Islet of Langerhans (tissue), 1 donor: ENCODE results near the gene KHDRBS2.

Experiments
- FAIRE-seq: peaks from one replicate; lab custom pipeline; 2011; peaks lifted over from hg19 to GRCh38; lab: Jason Lieb, UNC

KHDRBS2 gene

DNA sequence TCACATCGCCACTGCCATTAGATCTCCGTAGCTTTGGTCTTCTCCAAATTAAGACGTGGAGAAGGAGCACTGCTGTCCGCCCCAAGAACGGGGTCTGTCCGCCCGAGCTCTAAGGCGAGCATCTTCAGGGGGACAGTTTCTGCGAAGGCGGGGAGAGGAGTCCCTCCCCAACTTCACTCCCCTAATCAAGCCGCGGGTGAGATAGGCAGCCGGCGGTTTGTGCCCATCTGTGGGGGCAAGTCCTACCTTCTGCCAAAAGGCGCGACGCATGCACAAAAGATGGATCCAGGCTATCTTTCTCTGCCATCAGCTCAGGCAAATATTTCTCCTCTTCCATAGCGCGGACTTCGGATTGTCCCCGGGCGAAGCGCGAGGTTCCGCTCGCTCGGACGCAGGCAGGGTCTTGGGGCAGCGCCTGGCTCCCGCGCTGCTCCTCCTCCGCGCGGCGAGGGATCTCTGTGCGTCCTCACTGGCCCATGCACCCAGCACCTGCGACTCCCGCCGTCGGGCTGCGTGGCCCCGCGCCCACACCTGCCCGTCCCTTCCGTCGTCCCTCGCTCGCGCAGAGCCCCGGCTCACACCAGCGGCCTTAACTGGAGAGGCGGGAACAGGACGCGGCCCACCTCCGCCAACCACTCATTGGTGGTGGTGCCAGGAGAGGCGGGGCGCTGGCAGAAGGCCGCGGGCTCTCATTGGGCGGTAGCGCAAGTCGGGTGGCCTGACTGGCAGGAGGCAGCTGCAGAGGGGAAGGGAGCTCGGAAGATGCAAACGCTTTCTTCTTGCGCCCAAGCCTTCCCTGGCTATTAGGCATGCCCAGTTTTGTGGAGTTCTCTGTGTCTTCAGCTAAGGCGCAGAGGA lies at the start of gene KHDRBS2:
TSS of gene KHDRBS2 (minus strand) at position 614 of the 858 bp plus-strand sequence.
- no peak for FAIRE-seq

DNA sequence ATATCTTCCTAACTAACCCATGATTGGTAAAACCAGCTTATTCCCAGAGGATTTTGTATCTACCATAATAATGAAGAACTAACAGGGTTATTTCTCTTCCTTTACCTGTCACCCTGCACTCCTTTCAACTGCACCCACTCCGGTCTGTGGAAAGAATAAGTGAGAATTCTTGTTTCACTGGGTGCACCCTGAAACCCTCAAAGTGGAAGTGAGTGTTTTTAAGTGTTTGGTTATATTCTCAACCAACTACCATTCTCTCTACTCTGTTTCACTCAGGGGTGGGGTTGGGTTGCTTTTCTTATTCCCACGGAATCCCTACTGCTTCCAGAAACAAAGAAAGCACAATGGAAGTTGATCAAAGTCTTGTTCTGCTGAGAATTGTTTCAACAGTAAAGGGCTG lies 42.6 kb upstream of the KHDRBS2 start:
- no peak for FAIRE-seq

DNA sequence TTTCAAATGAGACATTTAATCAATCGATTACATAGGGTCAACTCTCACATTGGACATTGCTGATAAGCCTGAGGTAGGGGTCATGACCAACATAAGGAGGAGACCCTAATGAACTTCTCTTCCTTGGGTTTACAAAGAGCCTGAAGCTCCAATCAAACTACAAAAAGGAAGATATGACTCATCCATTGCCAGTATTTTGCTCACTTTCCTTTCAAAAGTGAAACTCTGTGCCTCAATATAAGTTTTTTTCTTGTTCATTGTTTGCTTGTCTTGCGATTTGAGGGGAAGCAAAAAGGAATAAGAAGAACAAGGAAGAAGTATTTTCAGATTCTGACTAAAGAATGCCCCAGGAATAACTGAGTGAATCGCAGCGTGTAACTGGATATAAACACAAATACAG lies 38.8 kb upstream of the KHDRBS2 start:
- FAIRE-seq, result no peak

DNA sequence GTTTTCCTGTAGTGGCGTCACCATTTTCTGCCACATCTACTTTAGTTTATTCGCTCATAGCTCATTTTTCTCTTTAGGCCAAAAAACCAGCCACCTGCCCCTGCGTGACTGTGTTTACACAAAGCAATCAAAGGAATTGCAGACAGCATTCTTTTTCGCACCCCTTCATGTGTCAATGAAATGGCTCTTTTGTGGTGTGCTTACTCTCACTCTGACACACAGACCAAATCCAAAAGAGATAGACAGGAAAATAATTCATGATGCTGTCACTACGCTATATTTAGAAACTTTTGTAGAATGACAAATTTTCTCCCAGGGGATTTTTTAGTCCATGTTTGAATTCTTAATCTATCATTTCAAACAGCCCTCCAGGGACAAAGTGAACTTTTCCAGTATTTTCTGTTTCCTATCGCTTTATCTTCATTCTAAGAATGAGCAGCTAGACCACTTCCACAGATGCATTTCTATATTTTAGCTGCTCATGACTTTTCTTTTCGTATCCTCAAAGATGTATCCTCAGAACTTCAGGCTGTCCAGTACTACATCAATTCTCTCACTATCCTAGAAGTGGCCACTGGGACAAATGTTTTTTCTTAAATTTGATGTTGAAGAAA lies 37.9 kb upstream of the KHDRBS2 start:
- FAIRE-seq, result no peak

DNA sequence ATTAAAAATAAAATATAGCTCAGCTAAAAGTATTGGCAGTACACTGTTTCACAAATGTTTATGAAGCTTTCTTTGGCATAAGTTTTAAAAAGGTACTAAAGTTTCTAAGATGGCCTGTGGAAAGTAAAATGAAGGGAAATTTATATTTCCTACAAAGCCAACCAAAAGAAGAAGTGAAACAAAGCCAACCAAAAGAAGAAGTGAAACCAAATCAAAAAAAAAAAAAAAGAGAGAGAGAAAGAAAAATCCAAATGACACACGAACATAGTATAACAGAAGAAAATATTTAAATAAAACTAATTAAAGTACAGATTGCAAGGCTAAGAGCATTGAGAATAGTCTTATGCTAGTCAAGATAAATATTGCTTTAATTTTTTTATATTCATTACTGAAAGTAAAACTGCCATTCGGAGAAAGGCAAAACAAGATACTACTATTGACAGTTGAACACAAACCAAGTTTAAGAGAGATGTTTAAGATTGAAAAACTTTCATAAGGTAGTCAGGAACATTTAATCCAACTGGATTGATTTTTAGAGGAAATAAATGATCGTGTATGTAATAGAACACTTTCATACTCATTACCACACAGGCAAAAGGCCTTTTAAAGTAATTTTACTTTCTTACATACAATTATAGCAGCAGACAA lies 12.8 kb upstream of the KHDRBS2 start:
- FAIRE-seq, result no peak

DNA sequence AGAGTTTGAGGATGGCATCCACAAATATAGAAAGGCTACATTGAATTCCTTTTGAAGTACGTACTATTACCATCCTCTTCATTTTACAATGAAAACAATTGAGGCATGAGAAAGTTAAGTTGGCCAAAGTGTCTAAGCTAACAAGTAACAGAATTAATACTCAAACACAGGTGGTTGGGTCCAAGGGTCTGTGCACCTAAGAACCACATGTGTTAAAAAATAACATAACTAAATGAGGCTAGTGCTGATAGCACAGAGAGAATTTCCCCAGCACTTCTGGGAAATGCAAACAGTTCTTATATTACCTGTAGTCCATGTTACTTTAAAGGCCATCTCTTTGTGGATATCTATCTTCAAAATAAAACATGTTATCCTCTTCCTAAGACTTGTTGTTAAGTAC lies 10.5 kb upstream of the KHDRBS2 start:
- no peak for FAIRE-seq

DNA sequence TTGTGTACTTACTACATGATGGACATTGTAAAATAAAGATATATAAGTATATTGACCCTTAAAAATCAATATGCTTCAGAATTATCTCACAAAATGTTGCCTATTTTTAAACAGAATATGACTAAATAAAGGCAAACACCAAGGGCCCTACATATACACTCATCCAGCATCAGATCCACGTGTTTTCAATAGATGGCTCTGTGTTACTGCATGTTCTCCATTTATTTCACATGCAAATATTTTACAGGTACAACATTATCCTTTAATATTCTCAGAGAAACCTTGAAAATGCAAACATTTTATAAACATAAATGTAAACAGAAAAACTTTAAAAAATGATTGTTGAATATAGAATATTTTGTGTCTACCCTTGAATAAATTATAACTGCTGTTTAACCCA lies 2.9 kb upstream of the KHDRBS2 start:
- FAIRE-seq, result no peak

DNA sequence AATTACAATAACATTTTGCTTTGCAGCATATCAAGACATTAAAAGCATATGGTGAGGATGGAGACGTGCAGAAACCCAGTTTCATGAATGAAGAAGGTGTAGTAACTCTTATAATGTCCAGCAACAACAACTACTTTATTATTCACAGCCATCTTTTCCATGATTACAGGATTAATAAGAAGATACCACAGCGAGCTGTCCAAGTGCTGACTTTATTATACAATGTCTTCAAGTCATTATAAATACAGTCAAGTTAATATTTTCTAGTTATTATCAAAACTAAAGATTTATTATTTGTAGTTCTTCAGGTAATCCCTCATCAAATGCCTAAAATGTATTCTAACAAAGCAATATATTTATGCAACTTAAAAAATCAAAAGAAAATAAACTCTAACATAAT lies 2.5 kb upstream of the KHDRBS2 start:
- peak; percentile 30 for FAIRE-seq

DNA sequence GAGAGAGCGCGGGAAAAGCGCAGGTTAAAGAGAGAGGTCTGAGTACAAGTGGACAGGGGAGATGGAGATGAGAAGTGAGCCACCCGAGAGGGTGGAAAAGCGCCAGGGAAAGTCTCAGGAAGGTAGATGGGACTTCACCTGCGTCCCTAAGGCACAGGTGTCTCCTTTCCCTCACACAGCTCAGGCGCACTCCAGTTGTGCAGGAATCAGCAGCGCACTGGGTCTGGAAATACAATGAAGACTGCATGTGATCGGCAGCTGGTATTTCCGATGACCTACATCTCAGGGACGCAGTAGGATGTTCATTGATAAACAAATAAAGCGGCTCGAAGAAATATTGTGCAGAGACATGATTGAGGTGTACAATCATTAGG lies 432 bp upstream of the KHDRBS2 start:
- FAIRE-seq, result no peak

DNA sequence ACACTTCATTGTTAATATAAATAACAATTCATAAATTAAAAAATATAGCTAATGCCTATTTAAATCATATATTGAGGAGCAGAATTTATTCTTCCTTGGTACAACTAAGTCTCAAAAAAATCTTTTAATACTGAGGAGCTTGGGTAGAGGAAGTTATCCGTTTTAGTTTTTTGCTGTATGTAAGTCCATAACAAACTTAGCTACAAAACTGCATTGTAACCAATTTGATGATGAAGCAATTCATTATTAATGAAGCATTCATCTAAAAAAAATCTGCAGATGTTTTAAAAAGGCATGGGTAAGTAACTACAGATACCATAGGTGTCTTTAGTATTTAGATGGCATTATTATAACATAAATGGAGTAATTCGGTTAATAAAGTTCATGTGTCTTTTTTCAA lies 1.3 kb downstream of the KHDRBS2 start:
- no peak for FAIRE-seq

DNA sequence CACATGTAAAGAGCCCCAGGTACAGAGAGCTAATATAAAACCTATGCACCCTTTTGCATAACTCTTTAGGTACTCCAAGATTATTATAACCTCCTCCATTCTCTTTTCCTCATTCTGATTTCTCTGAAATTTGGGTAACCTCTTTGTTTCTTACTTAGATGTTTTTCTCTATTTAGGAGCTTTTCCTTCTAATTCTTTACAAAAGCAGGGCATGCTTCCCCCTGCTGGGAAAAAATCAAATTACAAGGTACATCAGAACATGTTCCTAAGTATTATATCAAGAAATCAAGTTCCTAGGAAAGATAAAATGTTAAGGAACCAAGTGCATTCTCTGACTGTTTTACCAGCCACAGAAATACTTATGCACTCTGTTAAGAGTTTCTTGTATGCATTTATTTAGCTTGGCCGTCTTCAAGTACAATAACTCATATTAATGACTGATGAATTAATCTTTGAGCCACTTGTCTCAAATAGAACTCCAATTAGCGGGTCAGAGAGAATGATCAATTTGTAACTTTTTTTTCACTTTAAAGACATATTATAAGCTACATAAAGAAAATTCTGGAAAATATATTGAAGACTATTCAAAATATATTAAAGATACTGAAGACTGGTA lies 2.1 kb downstream of the KHDRBS2 start:
- peak; percentile 96 for FAIRE-seq

DNA sequence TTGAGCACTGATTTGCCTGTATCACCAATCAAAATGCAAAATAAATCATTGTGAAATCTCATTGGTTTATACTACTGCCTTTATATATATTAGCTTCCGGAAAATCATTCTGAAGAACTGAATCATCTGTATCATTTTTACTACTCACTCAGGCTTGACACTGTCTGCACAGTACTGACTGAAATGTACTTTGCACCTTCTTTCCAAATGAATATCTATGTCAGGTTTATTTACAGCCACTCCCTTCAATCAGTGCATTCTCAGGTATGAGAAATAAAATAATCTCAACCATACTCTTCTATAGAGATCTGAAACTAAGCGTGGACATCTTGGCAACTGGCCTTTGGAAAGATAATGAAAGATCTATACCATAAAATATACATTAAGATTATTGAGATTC lies 2.7 kb downstream of the KHDRBS2 start:
- FAIRE-seq, result no peak

DNA sequence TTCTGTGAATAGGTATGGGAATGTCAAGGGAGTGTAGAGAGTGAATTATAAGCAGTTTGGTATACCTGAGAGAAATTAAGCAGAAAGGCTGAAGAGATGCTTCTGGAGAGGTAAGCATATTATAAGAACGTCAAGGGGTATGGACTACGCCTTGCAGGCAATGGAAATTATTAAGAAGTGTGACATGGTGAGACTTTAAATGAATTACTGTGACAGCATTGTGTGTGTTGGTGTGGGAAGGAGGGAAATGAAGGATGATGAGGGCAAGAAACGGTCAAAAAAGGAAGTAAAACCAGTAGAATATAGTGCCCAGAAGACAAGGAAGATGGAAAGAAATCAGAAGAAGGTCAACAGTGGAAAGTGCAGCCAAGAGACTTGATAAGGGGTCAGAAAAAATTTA lies 5.9 kb downstream of the KHDRBS2 start:
- no peak for FAIRE-seq

DNA sequence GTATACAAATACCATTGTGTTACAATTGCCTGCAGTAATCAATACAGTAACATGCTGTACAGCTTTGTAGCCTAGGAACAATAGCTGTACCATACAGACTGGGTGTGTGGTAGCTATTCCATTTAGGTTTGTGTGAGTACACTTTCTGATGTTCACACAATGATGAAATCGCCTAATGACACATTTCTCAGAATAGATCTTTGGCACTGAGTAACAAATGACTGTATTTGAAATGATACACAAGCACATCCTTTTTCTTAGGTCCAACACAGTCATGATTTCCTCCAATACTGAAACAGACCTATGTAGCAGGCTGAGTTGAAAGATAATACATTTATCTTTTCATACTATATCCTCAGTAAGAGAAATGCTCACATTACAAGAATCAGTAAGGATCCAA lies 13.9 kb downstream of the KHDRBS2 start:
- FAIRE-seq, result no peak

DNA sequence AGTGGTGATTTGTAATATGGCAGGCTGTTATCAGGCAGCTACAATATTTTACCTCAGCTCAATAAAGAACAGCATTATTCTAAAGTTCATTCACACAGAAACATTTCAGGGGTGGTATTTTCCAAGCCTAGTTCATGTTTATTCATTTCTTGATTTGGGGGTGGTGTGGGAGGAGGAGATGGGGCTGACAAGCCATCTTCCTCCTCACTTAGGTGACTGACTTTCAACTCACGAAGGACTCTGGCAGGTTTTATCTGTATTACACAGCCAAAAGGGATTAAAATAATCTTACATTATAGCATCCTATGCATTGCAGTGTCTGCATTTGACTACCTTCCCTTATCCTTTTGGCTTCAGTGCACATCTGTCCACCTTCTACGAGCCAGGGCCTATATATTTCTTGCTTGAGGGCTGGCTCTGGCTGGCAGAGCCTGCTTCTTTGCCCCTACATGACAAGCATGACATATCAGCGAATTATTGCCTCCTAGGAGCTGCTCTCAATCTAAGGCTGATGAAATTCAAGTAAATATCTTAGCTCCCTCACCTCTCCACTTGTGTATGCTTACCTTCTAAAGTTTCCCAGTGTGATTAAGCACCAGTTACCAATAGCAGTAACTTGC lies 20.0 kb downstream of the KHDRBS2 start:
- FAIRE-seq, result no peak

DNA sequence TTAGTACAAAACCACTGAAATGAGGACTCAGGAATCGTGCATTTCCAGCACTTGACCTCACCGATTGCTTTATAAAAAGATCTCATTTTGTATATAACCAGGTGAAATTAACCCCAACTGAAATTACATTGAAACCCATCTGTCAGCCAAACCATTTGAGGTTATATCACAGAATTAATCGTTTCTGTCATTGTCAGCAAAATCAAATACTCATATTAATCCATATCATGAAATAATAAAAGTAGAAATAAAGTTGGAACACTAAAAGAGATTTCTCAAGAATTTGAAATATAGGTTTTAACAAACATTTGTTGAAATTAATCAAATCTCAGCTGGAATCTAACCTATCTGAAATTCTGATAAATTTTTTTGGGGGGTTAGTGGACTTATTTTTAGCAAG lies 23.7 kb downstream of the KHDRBS2 start:
- no peak for FAIRE-seq

DNA sequence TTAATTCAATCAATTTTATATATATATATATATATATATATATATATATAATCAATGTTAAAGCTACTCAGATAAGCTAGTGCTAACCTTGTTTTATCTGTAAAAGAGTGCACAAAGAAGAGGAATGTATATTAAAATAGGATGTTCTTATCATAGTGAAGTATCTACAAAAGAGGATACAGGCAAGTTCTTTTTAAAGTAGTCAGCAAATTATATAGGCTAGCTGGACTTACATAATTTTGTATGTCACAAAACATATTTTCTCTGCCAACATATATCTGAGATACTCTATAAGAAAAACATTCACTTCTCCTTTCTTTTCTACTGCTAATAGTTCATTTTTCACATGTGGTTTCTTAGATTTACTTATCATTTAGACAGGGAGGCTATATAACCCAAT lies 39.9 kb downstream of the KHDRBS2 start:
- FAIRE-seq, result no peak

DNA sequence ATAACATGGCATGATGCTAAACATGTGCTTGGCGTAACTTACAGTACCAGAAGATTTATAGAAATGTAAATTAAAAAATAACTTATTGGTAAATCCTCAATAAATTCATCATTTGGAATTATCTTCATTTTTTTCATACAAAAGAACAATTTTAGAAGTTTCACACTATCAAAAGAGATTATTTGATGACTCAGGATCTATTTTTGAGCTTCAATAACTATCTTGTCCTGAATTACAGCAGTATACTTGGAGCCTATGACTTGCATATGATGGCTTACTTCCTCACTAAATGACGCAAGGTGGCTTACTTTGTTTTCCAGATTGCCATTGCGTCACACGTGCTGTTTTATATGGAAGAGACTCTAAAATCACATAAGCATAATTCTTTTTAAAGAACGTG lies 49.2 kb downstream of the KHDRBS2 start:
- FAIRE-seq, result no peak

DNA sequence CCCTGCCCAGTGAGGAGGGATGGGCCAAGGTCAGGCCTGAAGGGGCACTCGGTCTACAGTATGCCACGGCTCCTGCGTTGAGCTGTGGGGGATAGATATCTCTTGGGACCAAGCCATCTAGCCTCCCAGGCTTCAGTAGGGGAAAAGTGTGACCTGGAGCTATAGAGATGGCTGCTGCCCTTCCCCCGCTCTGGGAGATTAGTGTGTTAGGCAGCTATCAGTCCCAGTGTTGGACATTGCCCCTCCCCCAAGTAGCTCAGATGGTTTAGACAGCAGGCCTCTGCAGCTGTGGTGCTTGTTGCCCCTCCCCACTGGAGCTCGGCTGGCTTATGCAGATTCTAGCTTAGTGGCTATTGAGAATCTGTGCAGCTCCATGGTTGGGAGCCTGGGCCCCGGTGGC lies 56.8 kb downstream of the KHDRBS2 start:
- FAIRE-seq, result no peak

DNA sequence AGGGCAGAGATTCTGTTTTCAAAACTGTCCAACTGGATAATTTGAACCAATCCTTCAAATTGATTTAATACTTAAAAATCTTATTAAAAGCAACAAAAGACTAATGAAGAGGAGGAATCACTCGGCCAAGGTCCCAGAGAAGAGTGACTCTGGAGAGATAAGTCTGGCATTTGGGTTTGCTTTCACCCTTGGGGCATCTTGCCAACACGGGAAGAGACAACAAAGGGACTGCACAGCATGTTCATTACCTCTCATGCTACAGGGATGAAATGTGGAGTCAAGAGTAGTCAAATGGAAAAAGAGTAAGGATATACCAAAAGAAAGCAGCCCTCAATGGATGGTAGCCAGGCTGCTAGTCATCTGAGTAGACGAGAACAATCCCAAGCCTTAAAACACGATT lies 68.2 kb downstream of the KHDRBS2 start:
- no peak for FAIRE-seq

DNA sequence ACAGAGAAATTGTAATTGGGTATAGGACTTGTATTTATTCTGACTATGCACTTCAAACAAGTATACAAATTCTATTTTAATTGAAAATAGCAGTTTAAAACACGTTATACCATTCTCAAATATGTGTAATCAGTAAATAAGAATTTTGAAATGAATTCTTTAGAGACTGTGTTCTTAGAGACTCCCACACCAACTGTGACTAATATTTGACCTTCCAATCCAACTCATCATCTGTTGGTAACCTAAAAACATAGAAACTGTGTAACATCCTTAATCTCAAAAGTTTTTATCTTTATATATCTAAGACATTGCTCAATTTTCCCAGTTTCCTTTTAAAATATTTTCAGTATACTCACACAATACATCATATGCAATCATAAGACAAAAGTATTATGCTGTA lies 83.9 kb downstream of the KHDRBS2 start:
- no peak for FAIRE-seq

DNA sequence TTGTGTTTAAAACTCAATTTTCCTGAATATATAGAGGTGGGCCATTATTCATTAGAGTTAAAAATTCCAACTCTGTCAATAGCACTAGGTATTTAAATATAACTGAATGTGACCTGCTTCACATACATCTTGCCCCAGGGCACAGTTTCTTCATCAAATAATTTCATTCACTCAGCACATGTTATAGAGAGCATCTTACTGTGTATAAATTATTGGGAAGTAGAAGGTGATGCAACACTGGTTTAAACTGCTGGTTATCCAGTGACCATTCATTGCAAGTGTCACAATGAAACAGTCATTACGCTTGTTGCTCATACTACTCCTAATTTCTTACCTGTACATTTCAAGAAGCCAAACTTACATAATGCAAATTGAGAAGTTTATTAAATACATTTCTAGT lies 93.4 kb downstream of the KHDRBS2 start:
- no peak for FAIRE-seq

DNA sequence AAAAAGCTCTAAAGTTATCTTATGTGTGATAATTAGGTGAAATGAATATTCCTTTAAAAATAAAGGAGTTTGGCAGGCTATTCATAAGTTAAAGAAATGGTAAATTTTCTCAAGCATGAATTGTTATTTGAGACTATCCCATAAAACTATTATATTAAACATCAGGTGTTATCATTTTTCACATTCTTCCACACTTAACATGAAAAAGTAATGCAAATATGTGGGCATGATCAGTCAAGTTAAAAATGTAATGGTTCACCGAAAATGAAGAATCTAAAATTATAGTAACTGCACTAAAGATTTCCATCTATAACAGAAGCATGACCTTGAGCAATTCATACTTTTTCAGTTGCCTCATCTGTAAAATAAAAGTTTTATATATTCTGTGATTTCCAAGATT lies 110.8 kb downstream of the KHDRBS2 start:
- no peak for FAIRE-seq
